ENCODE data around the gene TMIGD2.
"Not testable (repeated sequence)": the region's sequence is repeated elsewhere in the genome, so short reads cannot be mapped to it uniquely, and the experiment has no call there.

Gene TMIGD2

GRCh38 chr19:4279530-4280422 is 22.4 kb downstream of the TMIGD2 start:
- in situ Hi-C loops (cut with HindIII; ENCODE audit: low pct_unique_long_range_greater_than_20kb, low sequenced_read_pairs): no loop called here
- TF ChIP-seq JUND (IDR thresholded peaks at IDR 0.05; ENCODE audit: low read depth): no peak
- DNase-seq (ENCODE audit: low read depth in 1 of 2, low spot score in 1 of 2): no peak

GRCh38 chr19:4279267-4279529 is 23.0 kb downstream of the TMIGD2 start:
- no peak for DNase-seq (ENCODE audit: low read depth in 1 of 2, low spot score in 1 of 2)
- TF ChIP-seq JUND (IDR thresholded peaks at IDR 0.05; ENCODE audit: low read depth): no peak
- in situ Hi-C loops (cut with HindIII; ENCODE audit: low pct_unique_long_range_greater_than_20kb, low sequenced_read_pairs): no loop called here

- DNase-seq (ENCODE audit: low read depth in 1 of 2, low spot score in 1 of 2): no peak
- in situ Hi-C loops (cut with HindIII; ENCODE audit: low pct_unique_long_range_greater_than_20kb, low sequenced_read_pairs): no loop called here
- no peak for TF ChIP-seq JUND (IDR thresholded peaks at IDR 0.05; ENCODE audit: low read depth)
These were observed 23.5 kb downstream of the TMIGD2 start, which contains the start of gene SHD for GRCh38 chr19:4278419-4279266. Gene SHD, plus strand, starts transcription at chr19:4279266. Its CDS starts 798 bp downstream, at chr19:4280064.

GRCh38 chr19:4278010-4278409 is 24.2 kb downstream of the TMIGD2 start:
- TF ChIP-seq JUND (IDR thresholded peaks at IDR 0.05; ENCODE audit: low read depth): no peak
- DNase-seq (ENCODE audit: low read depth in 1 of 2, low spot score in 1 of 2): no peak
- in situ Hi-C loops (cut with HindIII; ENCODE audit: low pct_unique_long_range_greater_than_20kb, low sequenced_read_pairs): no loop called here

- TF ChIP-seq JUND (IDR thresholded peaks at IDR 0.05; ENCODE audit: low read depth): no peak
- no peak for DNase-seq (ENCODE audit: low read depth in 1 of 2, low spot score in 1 of 2)
- in situ Hi-C loops (cut with HindIII; ENCODE audit: low pct_unique_long_range_greater_than_20kb, low sequenced_read_pairs): no loop called here
These were observed 24.9 kb downstream of the TMIGD2 start for GRCh38 chr19:4277191-4277696.

- DNase-seq (ENCODE audit: low read depth in 1 of 2, low spot score in 1 of 2); in situ Hi-C loops (cut with HindIII; ENCODE audit: low pct_unique_long_range_greater_than_20kb, low sequenced_read_pairs): not testable (repeated sequence)
These were observed 27.9 kb downstream of the TMIGD2 start for GRCh38 chr19:4274321-4274686.

- DNase-seq (ENCODE audit: low read depth in 1 of 2, low spot score in 1 of 2): no peak
- TF ChIP-seq JUND (IDR thresholded peaks at IDR 0.05; ENCODE audit: low read depth): no peak
- in situ Hi-C loops (cut with HindIII; ENCODE audit: low pct_unique_long_range_greater_than_20kb, low sequenced_read_pairs): no loop called here
These were observed 29.3 kb downstream of the TMIGD2 start for GRCh38 chr19:4272894-4273293.

GRCh38 chr19:4268816-4269430 is 33.3 kb downstream of the TMIGD2 start:
- no peak for TF ChIP-seq JUND (IDR thresholded peaks at IDR 0.05; ENCODE audit: low read depth)
- in situ Hi-C loops (cut with HindIII; ENCODE audit: low pct_unique_long_range_greater_than_20kb, low sequenced_read_pairs): no loop called here
- no peak for DNase-seq (ENCODE audit: low read depth in 1 of 2, low spot score in 1 of 2)

GRCh38 chr19:4267901-4268815 is 34.0 kb downstream of the TMIGD2 start:
- in situ Hi-C loops (cut with HindIII; ENCODE audit: low pct_unique_long_range_greater_than_20kb, low sequenced_read_pairs): no loop called here
- TF ChIP-seq JUND (IDR thresholded peaks at IDR 0.05; ENCODE audit: low read depth): no peak
- no peak for DNase-seq (ENCODE audit: low read depth in 1 of 2, low spot score in 1 of 2)

- peak in 1 of 2 experiments; percentile 71 for DNase-seq (ENCODE audit: low read depth in 1 of 2, low spot score in 1 of 2)
- in situ Hi-C loops (cut with HindIII; ENCODE audit: low pct_unique_long_range_greater_than_20kb, low sequenced_read_pairs): no loop called here
These were observed 34.9 kb downstream of the TMIGD2 start for GRCh38 chr19:4267101-4267900.

More at GRCh38 chr19:4267101-4267900, 34.9 kb downstream of the TMIGD2 start:
- TF ChIP-seq JUND (IDR thresholded peaks at IDR 0.05; ENCODE audit: low read depth): no peak

Data from T47D (cell line).